Upper lobe of left lung (tissue), 6 donors: ENCODE results near the gene KIAA1217. TPM values are rescaled to one million over a fixed set of nuclear protein-coding genes. Genes with fewer than 3 reads are reported as not detected.

Source experiments
- ATAC-seq, 2 donors: fragments of 200-7000 bp; cut with Tn5 transposase; one replicate each; pipeline ENCODE4 v1.9.1; 2022; ENCODE audit warnings: mild to moderate bottlenecking in 2 of 2, moderate library complexity in 2 of 2; ENCODE audit not compliant: low FRiP score in 2 of 2
- DNase-seq, 2 donors: peaks; one replicate each; pipeline ENCODE4 v3.0.0-alpha.2; 2019 to 2020
- H3K27ac ChIP-seq, 4 donors: fragments of 200-600 bp; sonication (generic); one replicate each; pipeline ENCODE4 v1.5.1; 2016 to 2019
- H3K27me3 ChIP-seq, 4 donors: fragments of 200-600 bp; sonication (generic); one replicate each; pipeline ENCODE4 v1.5.1; 2017 to 2019
- H3K36me3 ChIP-seq, 4 donors: fragments of 200-600 bp; sonication (generic); one replicate each; pipeline ENCODE4 v1.5.1; 2016 to 2019
- H3K4me1 ChIP-seq, 4 donors: fragments of 200-600 bp; sonication (generic); one replicate each; pipeline ENCODE4 v1.5.1; 2018 to 2019
- H3K4me3 ChIP-seq, 4 donors: fragments of 200-600 bp; sonication (generic); one replicate each; pipeline ENCODE4 v1.5.1; 2017 to 2019; ENCODE audit warnings: mild to moderate bottlenecking in 2 of 4, moderate library complexity in 1 of 4
- H3K9me3 ChIP-seq, 4 donors: fragments of 200-600 bp; sonication (generic); one replicate each; pipeline ENCODE4 v1.5.1; 2018 to 2019
- CTCF ChIP-seq, 6 experiments: fragments of 450-650 bp in 4 of 6; fragments of 200-600 bp in 2 of 6; sonication (generic) in 2 of 6; IDR thresholded peaks; one replicate each; pipeline ENCODE4 v1.5.1; 2016 to 2019; ENCODE audit warnings: antibody characterized with exemption in 6 of 6
- EP300 ChIP-seq, 4 donors: sonication (generic); formaldehyde crosslinking; IDR thresholded peaks; one replicate each; pipeline ENCODE4 v1.5.1; 2017; ENCODE audit warnings: antibody characterized with exemption in 4 of 4, control low read depth in 2 of 4
- POLR2A ChIP-seq, 4 donors: fragments of 450-650 bp; IDR thresholded peaks; one replicate each; pipeline ENCODE4 v1.5.1; 2016 to 2017; ENCODE audit warnings: antibody characterized with exemption in 4 of 4, mild to moderate bottlenecking in 2 of 4
- POLR2AphosphoS5 ChIP-seq, 2 donors: sonication (generic); formaldehyde crosslinking; IDR thresholded peaks; one replicate each; pipeline ENCODE4 v1.5.1; 2017; ENCODE audit warnings: antibody characterized with exemption in 2 of 2
- WGBS, 2 donors: methylation state at CpG; one replicate each; pipeline ENCODE4 v1.1.5; 2017 to 2018; 5-methylcytosine and 5-hydroxymethylcytosine counted together
- total RNA-seq, 6 donors: library from RNA; depleted of rRNA in 4 of 6; stranded (reverse); fragments of >200 nt in 4 of 6; gene quantifications; one replicate each; pipeline versions ENCODE4 v1.1.0 to v1.2.1, GENCODE V29; 2016 to 2021
- donor health status: DM: no; HTN: no; CAD: no; lungs with moderate emphysema.
- donor health status: DM: no; HTN: yes; CAD: no; lungs with severe emphysema.

KIAA1217 gene
- total RNA-seq, 6 donors from 2014 or later, result 18.4 to 109 (median 41.0) TPM

- no peak for TF ChIP-seq POLR2AphosphoS5 (IDR thresholded peaks at IDR 0.05)
- TF ChIP-seq CTCF (IDR thresholded peaks at IDR 0.05), result no peak
- no peak for TF ChIP-seq POLR2A (IDR thresholded peaks at IDR 0.05)
- TF ChIP-seq EP300 (IDR thresholded peaks at IDR 0.05), result no peak
- peaks cover 0 to 17% (median 10%) of the 10 kb centered on the region in 4 donors for H3K4me1 ChIP-seq
These were observed 176.8 kb downstream of the KIAA1217 start for GRCh38 chr10:24385776-24386175.

GRCh38 chr10:24390146-24390700, 181.3 kb downstream of the KIAA1217 start:
- Histone ChIP-seq H3K4me3 (no peak overlapping the region), H3K36me3 (no peaks in the 10 kb centered on the region), H3K27me3 (no peaks in the 10 kb centered on the region), H3K4me1 (no peaks in the 10 kb centered on the region), H3K27ac (no peak overlapping the region), H3K9me3 (no peaks in the 10 kb centered on the region)
- WGBS, 2 donors, result 90 to 91% methylated on average over 2 of the region's 2 CpGs
- no peak for ATAC-seq
- no peak for DNase-seq
- TF ChIP-seq POLR2A (IDR thresholded peaks at IDR 0.05) (no peak), POLR2AphosphoS5 (IDR thresholded peaks at IDR 0.05) (no peak), EP300 (IDR thresholded peaks at IDR 0.05) (no peak), CTCF (IDR thresholded peaks at IDR 0.05) (no peak)

More at GRCh38 chr10:24385776-24386175, 176.8 kb downstream of the KIAA1217 start:
- no peaks in the 10 kb centered on the region for H3K27me3 ChIP-seq
- no peak overlapping the region for H3K27ac ChIP-seq
- DNase-seq, result no peak
- H3K4me3 ChIP-seq, result no peak overlapping the region
- WGBS, 2 donors, result 75 to 78% methylated on average over 7 of the region's 7 CpGs
- peak in 1 of 2 donors; percentile 74 for ATAC-seq
- no peaks in the 10 kb centered on the region for H3K9me3 ChIP-seq
- H3K36me3 ChIP-seq, result no peaks in the 10 kb centered on the region

- DNase-seq (no peak), ATAC-seq (no peak)
- no peaks in the 10 kb centered on the region for H3K27me3 ChIP-seq
- no peaks in the 10 kb centered on the region for H3K4me1 ChIP-seq
- no peak for TF ChIP-seq POLR2A (IDR thresholded peaks at IDR 0.05)
- TF ChIP-seq POLR2AphosphoS5 (IDR thresholded peaks at IDR 0.05), result no peak
- TF ChIP-seq EP300 (IDR thresholded peaks at IDR 0.05), result no peak
- TF ChIP-seq CTCF (IDR thresholded peaks at IDR 0.05), result no peak
- no peak overlapping the region for H3K27ac ChIP-seq
- H3K9me3 ChIP-seq, result no peaks in the 10 kb centered on the region
- no peaks in the 10 kb centered on the region for H3K36me3 ChIP-seq
- 93 to 96% methylated on average over 1 of the region's 1 CpG for WGBS, 2 donors
- H3K4me3 ChIP-seq, result no peak overlapping the region
These were observed 181.8 kb downstream of the KIAA1217 start for GRCh38 chr10:24390746-24391145.

- no peaks in the 10 kb centered on the region for H3K9me3 ChIP-seq
- H3K4me3 ChIP-seq, result no peak overlapping the region
- H3K36me3 ChIP-seq, result no peaks in the 10 kb centered on the region
- no peak overlapping the region for H3K27ac ChIP-seq
- DNase-seq (no peak), ATAC-seq (no peak)
- H3K27me3 ChIP-seq, result no peaks in the 10 kb centered on the region
- H3K4me1 ChIP-seq, result no peaks in the 10 kb centered on the region
- 97 to 98% methylated on average over 5 of the region's 5 CpGs for WGBS, 2 donors
- TF ChIP-seq POLR2AphosphoS5 (IDR thresholded peaks at IDR 0.05) (no peak), CTCF (IDR thresholded peaks at IDR 0.05) (no peak), POLR2A (IDR thresholded peaks at IDR 0.05) (no peak), EP300 (IDR thresholded peaks at IDR 0.05) (no peak)
These were observed 184.3 kb downstream of the KIAA1217 start for GRCh38 chr10:24393201-24393600.
